COLO668 (cell line): ENCODE data around the gene MRPL51.
A peak's percentile ranks its signal among the peaks of the same experiment; 100 is the strongest.
"Not testable (repeated sequence)": the region's sequence is repeated elsewhere in the genome, so short reads cannot be mapped to it uniquely, and the experiment has no call there.

ENCODE experiments used
- DNase-seq: peaks from one replicate; lab custom pipeline; 2025; ENCODE audit not compliant: unreplicated experiment; lab: John Stamatoyannopoulos, UW

The MRPL51 gene

GRCh38 chr12:6489449-6489848 is 3.6 kb downstream of the MRPL51 start:
- no peak for DNase-seq

GRCh38 chr12:6488240-6488639 is 4.8 kb downstream of the MRPL51 start:
- no peak for DNase-seq

GRCh38 chr12:6478416-6478815 is 14.6 kb downstream of the MRPL51 start:
- no peak for DNase-seq

- DNase-seq = peak; percentile 5
These were observed 15.3 kb downstream of the MRPL51 start for GRCh38 chr12:6477601-6478377.

GRCh38 chr12:6476489-6476888 is 16.6 kb downstream of the MRPL51 start:
- DNase-seq = no peak

GRCh38 chr12:6475233-6475975 is 17.7 kb downstream of the MRPL51 start:
- not testable (repeated sequence) for DNase-seq

- DNase-seq = no peak
These were observed 20.6 kb downstream of the MRPL51 start for GRCh38 chr12:6472491-6472890.

- DNase-seq = no peak
These were observed 21.1 kb downstream of the MRPL51 start for GRCh38 chr12:6471989-6472360.

GRCh38 chr12:6470375-6471163 is 22.5 kb downstream of the MRPL51 start, which contains the start of gene VAMP1:
Gene VAMP1 (minus strand): TSS chr12:6470677. CDS start chr12:6470531, 146 bp downstream.
- peak; percentile 94 for DNase-seq

GRCh38 chr12:6469609-6470374 is 23.3 kb downstream of the MRPL51 start:
- no peak for DNase-seq

GRCh38 chr12:6469092-6469491 is 24.0 kb downstream of the MRPL51 start:
- DNase-seq = no peak

- no peak for DNase-seq
These were observed 24.8 kb downstream of the MRPL51 start for GRCh38 chr12:6468283-6468575.

GRCh38 chr12:6467571-6468282 is 25.3 kb downstream of the MRPL51 start:
- not testable (repeated sequence) for DNase-seq

GRCh38 chr12:6466751-6467150 is 26.3 kb downstream of the MRPL51 start:
- not testable (repeated sequence) for DNase-seq

- no peak for DNase-seq
These were observed 26.9 kb downstream of the MRPL51 start for GRCh38 chr12:6466184-6466573.

- peak; percentile 32 for DNase-seq
These were observed 27.4 kb downstream of the MRPL51 start for GRCh38 chr12:6465467-6466183.

- DNase-seq = no peak
These were observed 28.5 kb downstream of the MRPL51 start for GRCh38 chr12:6464531-6464930.

GRCh38 chr12:6463858-6464257 is 29.2 kb downstream of the MRPL51 start:
- DNase-seq = no peak

GRCh38 chr12:6463216-6463615 is 29.8 kb downstream of the MRPL51 start:
- DNase-seq = no peak
